HG02610 (cell line): ENCODE results near the gene SNX6.
"Not testable (repeated sequence)": the region's sequence is repeated elsewhere in the genome, so short reads cannot be mapped to it uniquely, and the experiment has no call there.

Source experiments
- ATAC-seq: cut with Tn5 transposase; IDR thresholded peaks from one replicate; pipeline ENCODE4 v1.9.1; 2021; ENCODE audit warnings: mild to moderate bottlenecking, moderate library complexity; ENCODE audit not compliant: unreplicated experiment

SNX6 gene

GRCh38 chr14:34629657-34630529 lies at the start of gene SNX6:
SNX6 (minus strand) TSS chr14:34630148; CDS start chr14:34630116, 32 bp downstream.
- ATAC-seq = peak; percentile 93

- ATAC-seq = no peak
Observed at GRCh38 chr14:34678735-34679134, 48.8 kb upstream of the SNX6 start.

- ATAC-seq = no peak
Observed at GRCh38 chr14:34678306-34678705, 48.4 kb upstream of the SNX6 start.

DNA sequence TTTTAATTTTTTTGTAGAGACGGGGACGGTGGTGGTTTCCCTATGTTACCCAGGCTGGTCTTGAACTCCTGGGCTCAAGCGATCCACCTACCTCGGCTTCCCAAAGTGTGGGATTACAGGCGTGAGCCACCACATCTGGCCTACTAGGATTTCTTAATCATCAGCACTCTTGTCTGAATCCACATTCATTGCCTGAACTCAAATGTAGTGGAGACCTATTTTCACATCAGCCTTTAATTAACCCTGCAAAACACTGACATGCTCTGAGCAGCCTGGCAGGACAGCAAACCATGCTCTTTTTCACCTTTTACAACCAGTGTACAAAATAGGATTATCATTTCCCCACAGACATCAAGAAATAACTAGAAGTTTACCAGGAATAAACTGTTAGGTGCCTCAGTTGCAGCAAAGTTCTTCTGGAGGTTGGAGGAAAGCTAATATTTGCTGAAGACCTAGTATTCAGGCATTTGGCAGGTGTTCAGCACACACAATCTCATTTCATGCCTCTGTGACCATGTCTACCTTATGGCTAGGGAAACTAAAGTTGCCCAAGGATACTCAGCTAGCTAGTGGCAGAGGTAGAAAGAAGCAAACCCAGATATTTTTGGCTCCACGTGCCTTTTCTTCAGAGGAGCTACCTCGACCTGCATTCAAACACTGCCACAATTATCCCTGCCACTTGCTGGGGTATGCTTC lies 46.7 kb upstream of the SNX6 start:
- ATAC-seq = no peak

DNA sequence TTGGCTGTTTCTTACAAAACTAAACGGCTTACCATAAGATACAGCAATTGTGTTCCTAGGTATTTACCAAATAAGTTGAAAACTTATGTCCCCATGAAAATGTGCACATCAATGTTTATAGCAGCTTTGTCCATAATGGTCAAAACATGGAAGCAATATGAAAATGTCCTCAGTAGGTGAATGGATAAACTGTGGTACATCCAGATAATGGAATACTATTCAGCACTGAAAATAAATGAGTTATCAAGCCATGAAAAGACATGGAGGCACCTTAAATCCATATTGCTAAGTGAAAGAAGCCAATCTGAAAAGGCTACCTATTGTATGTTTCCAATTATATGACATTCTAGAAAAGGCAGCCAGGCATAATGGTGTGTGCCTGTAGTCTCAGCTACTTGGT lies 43.8 kb upstream of the SNX6 start:
- ATAC-seq = no peak

DNA sequence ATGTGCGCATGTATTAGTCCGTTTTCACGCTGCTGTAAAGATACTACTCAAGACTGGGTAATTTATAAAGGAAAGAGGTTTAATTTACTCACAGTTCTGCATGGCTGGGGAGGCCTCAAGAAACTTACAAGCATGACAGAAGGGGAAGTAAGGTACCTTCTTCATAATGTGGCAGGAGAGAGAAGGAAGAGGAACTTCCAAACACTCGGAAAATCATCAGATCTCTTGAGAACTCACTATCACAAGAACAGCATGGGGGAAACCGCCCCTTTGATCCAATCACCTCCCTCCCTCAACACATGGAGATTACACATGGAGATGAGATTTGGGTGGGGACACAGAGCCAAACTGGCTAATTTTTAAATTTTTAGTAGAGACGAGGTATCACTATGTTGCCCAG lies 41.8 kb upstream of the SNX6 start:
- ATAC-seq = no peak

- no peak for ATAC-seq
Observed at GRCh38 chr14:34668111-34668510, 38.2 kb upstream of the SNX6 start.

GRCh38 chr14:34667007-34667406 lies 37.1 kb upstream of the SNX6 start:
- ATAC-seq = no peak

GRCh38 chr14:34665785-34666435 lies 36.0 kb upstream of the SNX6 start:
- no peak for ATAC-seq

- no peak for ATAC-seq
Observed at GRCh38 chr14:34662561-34663088, 32.7 kb upstream of the SNX6 start.

DNA sequence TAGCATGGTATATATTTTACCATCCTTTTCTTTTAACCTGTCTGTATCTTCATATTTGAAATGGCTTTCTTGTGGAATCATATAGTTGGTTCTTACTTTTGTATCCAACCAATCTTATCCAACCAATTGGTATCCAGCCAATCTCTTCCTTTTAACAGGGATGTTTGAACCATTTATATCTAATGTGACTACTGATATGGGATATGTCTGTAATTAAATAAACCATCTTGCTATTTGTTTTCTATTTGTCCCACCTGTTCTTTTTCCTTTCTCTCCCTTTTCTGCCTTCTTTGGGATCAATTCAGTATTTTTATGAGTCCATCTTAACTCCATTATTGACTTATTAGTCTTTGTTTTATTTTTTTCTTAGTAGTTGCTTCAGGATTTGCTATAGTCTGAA lies 30.8 kb upstream of the SNX6 start:
- ATAC-seq = no peak

DNA sequence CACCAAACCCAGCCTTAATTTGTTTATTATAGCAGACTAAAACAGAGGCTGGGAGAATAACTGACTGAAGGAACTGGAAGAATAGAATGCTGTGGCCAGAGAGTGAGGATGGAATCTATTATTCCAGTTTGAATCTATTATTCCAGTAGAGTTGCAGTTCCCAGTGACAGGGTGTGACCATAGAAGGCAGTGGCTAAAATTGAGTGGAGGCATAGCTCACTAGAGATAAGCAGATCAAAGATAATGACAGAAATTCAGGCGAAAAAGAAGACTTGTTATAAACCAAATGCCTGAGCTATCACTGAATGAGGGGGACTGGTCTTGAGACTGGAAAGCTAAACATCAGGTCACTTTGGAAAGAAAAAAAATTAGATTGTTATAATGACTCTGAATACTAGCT lies 26.0 kb upstream of the SNX6 start:
- ATAC-seq = no peak

DNA sequence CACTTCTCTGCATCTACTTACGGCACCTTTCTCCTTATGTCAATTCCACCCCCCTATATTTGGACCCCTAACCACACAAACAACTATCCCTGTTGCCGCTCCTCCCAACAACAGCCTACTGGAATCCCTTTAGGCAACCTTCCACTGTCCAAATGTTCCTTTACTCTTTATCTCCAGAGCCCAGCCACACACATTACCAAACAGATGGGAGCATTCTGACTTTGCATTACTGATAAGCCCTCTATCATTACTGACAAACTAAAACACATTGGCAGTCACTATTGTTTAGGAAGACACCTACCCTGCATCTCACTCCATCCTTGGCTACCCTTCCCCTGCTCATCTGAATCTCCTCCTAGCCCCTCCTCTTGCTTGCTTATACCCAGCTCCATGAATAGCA lies 23.1 kb upstream of the SNX6 start:
- not testable (repeated sequence) for ATAC-seq

GRCh38 chr14:34652348-34652747 lies 22.4 kb upstream of the SNX6 start:
- not testable (repeated sequence) for ATAC-seq

DNA sequence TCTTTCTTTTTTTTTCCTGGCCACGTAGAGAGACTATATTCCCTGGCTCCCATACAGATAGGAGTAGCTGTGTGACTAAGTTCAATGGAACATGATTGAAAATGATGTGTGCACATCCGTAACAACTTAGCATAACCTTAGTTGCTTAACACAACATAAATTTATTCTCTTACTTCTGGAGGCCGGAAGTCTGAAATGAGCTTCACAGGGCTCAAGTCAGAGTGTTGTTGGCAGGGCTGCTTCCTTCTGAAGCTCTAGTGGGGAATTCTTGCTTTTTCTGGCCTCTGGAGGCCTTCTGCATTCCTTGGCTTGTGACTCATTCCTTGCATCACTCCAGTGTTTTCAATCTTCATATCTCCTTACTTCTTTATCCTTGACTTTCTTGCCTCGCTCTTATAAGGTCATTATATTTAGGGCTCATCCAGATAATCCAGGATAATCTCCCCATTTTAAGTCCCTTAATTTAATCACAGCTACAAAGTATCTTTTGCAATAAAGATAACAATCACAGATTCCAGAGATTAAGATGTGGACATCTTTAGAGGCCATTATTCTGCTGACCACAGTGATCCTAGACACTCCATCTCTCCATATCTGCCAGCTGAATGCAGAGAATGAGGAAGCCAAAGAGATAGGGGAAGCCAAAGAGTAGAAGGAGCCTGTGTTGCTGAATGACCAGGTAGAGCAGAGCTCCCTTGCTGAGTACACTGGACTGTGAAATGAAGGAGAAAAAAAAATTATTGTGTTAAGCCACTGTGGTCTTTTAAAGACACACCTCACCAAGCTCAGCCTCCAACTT lies 21.0 kb upstream of the SNX6 start:
- no peak for ATAC-seq

DNA sequence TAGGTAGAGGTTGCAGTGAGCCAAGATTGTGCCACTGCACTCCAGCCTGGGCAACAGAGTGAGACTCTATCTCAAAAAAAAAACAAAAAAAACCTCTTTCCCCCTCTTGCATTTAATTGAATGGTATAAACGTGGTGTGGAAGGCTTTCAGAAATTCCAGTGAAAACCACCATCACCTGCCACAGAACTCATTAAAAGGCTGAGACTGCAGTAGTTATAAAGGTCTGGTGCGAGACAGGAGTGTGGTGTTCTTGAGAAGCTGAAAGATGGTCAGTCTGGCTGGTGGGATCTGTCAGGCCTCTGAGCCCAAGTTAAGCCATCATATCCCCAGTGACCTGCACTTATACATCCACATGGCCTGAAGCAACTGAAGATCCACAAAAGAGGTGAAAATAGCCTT lies 20.1 kb upstream of the SNX6 start:
- ATAC-seq = not testable (repeated sequence)

- no peak for ATAC-seq
Observed at GRCh38 chr14:34649344-34649743, 19.4 kb upstream of the SNX6 start.

GRCh38 chr14:34646570-34647255 lies 16.8 kb upstream of the SNX6 start:
- no peak for ATAC-seq

DNA sequence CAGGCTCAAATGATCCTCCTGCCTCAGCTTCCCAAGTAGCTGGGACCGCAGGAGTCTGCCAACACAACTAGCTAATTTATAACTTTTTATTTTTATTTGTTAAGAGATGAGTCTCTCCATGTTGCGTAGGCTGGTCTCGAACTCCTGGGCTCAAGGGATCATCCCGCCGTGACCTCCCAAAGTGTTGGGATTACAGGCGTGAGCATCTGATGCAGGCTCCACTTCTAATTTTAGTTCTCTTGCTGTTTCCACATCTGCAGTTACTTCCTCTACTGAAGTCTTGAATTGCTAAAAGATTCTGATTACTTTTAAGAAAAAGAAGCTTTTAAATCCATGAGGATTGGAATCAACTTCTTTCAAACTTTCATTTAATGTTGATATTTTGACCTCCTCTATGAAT lies 13.4 kb upstream of the SNX6 start:
- ATAC-seq = no peak

DNA sequence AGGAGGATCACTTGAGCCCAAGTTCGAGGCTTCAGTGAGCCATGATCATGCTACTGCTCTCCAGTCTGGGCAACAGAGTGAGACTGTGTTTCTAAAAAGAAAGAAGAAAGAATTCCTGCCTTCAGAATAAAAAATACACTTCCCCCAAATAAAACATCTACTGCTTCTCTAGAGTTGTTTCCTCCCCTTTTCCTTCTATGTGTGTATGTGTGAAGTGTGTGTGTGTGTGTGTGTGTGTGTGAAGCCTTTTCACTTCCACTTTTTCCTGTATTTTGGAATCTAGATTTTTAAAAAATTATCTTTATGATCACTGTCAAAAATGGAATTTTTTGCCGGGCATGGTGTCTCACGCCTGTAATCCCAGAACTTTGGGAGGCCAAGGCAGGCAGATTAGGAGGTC lies 12.6 kb upstream of the SNX6 start:
- ATAC-seq = no peak
